HTR-8/SVneo (cell line): ENCODE data around the gene KLHL1.

Source experiments
- DNase-seq: peaks from one replicate; pipeline ENCODE4 v3.0.0; 2011; ENCODE audit warnings: low spot score, mixed read lengths; ENCODE audit not compliant: insufficient read length
- FAIRE-seq: peaks from 2 replicates; lab custom pipeline; 2011; peaks lifted over from hg19 to GRCh38; lab: Jason Lieb, UNC

Gene KLHL1

DNA sequence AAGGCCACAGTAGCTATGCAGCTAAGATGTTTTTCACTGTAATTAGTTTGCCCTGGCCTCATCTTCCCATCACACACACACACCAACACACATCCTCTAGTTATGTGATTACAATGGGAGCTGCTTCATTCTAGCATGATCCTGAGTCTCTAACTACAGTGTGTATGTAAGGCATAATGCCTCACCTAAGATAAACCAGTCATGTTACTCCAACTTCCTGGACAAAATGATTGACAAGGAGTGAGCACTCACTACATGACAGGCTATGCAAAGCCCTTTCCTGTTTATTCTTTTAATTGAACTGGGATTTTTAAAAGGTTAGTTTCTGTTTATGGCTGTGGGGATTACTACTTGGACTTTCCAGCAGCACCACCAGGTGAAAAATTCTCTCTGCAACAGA lies 401.4 kb downstream of the KLHL1 start:
- DNase-seq: no peak
- no peak for FAIRE-seq

DNA sequence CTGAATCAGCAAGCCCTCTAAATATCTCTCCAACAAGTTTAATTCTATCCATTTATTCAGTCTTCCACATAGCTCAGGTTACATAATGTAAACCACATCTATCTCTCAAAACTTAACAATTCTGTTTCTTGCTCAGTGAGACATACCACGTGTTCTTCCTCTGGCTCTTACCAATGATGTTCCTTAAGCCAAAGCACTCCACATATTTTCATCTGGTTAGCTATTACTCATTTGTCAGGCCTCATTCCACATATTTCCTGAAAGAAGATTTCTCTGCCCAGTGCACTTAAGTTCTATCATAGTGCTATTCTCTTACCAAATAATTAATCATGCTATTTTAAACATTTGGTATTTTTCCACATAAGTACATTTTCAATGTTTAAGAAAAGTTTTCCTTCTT lies 403.9 kb downstream of the KLHL1 start:
- DNase-seq (no peak), FAIRE-seq (no peak)

DNA sequence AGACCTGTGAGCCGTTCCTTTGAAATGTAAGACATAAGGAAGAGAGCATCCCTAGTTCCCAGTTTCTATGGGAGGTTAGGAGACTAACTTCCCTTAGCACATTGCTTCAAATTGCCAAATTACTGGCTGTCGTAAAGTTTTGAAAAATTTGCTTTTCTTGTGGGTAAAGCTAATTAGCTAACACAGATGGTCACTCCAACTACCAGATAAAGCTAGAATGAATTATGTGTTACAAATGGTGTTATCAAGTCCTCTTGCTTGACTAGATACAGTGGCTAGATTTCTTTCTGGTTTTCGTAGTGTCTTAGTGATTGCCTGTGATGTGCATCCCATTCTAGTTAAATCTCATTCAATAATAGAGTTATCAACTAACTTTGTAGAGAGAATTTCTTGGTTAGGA lies 417.3 kb downstream of the KLHL1 start:
- FAIRE-seq: no peak
- DNase-seq: no peak

DNA sequence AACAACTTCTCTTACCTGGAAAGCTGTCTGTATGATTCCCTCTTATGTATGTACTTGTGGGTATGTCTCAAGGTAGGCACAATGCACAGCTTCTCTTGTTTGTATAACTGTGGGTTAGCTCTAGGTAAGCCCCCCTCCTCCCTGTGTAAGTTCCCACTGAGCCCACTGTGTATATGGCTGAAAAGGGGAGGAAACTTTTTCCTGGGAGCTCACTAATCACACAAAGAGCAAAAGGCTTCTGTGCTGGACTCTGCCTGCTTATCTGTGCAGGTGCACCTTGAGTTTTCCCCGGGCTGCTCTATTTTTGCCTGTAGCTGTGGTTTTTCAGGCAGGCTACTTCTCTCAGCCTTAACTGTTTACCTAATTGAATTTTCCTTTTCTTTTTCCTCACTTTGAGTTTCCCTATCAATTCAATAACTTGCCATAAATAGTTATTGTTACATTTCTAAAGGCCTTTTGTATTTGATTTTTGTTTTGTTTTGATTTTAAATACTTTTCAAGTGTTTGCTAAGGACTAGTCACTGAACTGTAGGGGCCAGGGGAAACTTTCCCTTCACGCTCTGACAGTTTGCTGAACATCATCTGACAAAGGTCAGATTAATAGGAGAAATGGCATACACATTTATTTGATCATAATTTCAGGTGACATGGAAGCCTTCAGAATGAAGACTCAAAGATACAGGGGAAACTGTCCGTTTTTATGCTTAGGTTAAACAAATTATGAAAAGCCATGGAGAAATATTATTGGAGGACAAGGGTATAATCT lies 424.1 kb downstream of the KLHL1 start:
- no peak for FAIRE-seq

DNA sequence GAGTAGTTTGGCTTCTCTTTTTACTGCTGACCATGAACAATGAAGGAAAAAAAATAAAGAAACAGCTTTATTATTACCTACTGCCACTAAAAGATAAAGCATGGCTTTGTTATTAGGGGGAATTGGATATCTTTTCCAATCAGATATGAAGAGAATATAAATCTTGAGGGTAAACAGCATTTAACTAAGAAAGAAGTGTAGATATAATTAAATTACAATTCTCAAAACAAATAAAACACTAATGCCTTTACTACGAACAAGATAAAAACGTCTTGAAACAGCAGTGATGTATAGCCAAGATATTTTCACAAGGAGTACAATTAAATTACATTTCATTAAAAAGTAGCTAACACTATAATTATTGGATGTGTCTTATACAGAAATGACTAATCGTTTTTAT lies 426.5 kb downstream of the KLHL1 start:
- no peak for DNase-seq
- FAIRE-seq: no peak

More for the DNA sequence above, 424.1 kb downstream of the KLHL1 start:
- DNase-seq: no peak

DNA sequence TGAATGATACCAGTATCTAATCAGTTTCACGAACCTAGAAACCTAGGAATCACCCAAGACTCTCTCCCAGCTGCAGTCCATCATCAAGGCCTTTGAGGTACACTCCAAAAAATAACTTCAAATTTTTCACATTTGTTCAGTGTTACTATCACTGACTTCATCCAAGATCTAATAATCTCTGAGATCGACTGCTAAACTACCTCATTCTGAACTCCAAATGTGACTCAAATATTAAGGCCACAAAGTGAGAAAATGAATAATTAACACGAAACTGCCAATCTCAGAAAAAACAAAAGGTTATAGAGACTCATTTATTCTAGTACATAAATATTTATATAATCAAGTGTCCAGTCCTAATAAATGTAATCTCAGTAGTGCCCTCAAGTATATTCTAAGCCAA lies 430.9 kb downstream of the KLHL1 start:
- no peak for DNase-seq
- FAIRE-seq: no peak

DNA sequence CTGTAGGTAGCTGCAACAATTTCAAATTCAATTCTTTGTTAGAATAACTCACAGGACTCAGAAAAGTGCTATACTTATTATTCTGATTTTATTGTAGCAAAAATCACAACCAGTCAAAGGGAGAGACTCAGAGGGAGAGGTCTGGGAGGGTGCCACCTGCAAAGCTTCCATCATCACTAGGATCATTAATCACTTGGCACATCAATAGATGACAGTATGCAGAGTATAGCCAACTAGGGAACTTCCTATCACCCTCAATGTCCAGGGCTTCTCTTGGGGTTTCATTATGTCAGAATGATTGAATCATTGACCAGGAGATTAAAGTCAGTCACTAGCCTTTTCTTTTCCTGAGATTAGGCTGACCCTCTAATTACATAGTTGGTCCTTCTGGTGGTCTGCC lies 432.0 kb downstream of the KLHL1 start:
- no peak for DNase-seq
- FAIRE-seq: no peak

DNA sequence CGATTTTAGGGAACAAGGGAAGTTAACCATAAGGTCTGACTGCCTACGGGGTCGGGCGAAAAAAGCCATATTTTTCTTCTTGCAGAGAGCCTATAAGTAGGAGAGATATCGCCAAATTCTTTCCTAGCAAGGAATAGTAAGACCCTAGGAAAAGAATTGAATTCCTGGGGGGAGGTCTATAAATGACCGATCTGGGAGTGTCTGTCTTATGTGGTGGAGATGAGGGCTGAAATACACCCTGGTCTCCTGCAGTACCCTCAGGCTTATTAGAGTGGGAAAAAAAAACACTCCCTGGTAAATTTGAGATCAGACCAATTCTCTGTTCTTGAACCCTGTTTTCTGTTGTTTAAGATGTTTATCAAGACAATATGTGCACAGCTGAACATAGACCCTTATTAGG lies 448.1 kb downstream of the KLHL1 start:
- DNase-seq (no peak), FAIRE-seq (no peak)

DNA sequence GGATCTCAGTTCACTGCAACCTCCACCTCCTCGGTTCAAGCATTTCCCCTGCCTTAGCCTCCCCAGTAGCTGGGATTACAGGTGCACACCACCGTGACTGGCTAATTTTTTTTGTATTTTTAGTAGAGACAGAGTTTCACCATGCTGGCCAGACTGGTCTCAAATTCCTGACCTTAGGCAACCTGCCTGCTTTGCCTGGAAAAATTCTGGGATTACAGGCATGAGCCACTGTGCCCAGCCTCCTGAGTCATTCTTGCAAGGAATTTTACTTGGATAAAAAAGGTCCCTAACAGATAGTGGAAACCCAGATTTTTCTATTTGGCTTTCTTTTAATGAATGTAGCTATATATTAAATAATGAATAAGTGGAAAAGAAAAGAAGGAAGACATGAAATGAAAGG lies 450.6 kb downstream of the KLHL1 start:
- no peak for FAIRE-seq
- DNase-seq: no peak

DNA sequence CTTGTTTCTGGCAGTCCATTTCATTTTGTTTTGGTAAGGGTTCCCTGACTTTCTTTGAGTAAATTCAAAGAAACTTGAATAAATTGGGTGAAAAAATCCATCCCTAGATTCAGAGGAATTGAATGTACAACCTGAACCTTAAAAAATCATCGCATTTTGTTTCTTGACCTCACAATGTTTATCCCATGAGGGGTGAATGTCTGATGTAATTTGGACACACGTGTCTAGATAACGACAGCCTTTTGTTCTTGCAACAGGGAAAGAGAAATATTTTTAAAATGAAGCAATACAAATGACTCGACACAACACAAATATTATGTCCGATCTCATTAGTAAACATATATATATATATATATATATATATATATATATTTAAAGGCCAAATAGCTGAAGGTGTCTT lies 453.9 kb downstream of the KLHL1 start:
- no peak for DNase-seq
- FAIRE-seq: no peak
